ENCODE measurements around the gene MGAT5B.

Gene MGAT5B

DNA sequence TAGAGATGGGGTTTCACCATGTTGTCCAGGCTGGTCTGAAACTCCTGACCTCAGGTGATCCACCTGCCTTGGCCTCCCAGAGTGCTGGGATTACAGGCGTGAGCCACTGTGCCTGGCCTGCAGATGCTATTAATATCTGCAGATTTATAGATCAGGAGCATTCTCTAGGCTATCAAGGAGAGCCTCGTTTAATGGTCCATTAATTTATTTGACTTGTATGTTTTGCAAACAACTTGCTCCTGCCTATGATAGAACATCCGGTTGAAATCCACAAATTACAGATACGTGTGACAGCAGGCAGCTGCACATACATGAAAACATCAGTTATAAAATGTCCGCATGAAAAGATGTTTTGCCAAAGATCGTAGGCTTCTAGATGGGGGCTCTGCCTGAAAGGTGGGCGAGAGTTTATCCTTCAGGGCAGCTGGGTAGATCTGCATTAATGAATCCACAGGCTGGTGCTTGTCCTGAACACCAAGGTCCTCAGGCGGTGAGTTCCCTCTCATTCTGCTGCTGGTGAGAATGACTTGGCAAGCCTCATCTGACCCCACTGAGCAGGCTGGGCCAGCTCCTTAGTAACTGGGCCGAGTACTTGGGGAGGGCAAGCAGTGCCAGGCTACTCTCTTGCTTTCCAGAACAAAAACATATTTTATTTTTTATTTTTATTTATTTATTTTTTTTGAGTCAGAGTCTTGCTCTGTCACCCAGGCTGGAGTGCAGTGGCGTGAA lies 37.1 kb upstream of the MGAT5B start:
- TF ChIP-seq, protein P1, sequence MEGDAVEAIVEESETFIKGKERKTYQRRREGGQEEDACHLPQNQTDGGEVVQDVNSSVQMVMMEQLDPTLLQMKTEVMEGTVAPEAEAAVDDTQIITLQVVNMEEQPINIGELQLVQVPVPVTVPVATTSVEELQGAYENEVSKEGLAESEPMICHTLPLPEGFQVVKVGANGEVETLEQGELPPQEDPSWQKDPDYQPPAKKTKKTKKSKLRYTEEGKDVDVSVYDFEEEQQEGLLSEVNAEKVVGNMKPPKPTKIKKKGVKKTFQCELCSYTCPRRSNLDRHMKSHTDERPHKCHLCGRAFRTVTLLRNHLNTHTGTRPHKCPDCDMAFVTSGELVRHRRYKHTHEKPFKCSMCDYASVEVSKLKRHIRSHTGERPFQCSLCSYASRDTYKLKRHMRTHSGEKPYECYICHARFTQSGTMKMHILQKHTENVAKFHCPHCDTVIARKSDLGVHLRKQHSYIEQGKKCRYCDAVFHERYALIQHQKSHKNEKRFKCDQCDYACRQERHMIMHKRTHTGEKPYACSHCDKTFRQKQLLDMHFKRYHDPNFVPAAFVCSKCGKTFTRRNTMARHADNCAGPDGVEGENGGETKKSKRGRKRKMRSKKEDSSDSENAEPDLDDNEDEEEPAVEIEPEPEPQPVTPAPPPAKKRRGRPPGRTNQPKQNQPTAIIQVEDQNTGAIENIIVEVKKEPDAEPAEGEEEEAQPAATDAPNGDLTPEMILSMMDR (IDR thresholded peaks at IDR 0.05; ENCODE audit: low read depth, low read length) = no peak
- no peak for DNase-seq (ENCODE audit: extremely low read depth, low read depth)

DNA sequence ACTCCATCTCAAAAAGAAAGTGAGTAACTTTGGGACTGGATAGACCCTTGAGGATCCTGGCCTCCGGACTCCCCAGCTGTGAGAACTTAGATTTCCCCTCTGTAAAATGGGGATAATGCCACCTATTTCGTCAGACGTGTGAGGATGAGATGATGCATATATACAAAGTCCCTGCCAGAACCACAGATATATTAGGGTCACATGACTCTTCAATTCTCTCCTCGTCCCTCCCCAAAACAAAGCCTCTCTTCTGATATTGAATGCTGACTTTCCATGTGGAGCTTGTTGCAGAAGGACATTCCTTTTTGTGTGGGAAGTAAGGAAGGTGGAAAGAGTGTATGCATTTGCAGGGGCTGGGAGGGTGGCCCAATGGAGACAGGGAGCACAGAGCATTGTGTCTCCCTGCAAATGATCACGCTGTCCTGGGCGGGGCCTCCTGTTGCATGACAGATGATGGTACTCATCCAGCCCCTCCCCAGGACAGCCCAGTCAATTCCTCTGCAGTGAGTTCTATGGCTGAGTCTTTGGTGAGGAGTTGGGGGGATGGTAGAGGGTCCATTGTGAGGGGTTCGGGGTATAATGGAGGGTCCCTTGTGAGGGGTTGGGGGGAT lies 35.1 kb upstream of the MGAT5B start:
- TF ChIP-seq, protein P1 (IDR thresholded peaks at IDR 0.05; ENCODE audit: low read depth, low read length) = no peak
- no peak for DNase-seq (ENCODE audit: extremely low read depth, low read depth)

DNA sequence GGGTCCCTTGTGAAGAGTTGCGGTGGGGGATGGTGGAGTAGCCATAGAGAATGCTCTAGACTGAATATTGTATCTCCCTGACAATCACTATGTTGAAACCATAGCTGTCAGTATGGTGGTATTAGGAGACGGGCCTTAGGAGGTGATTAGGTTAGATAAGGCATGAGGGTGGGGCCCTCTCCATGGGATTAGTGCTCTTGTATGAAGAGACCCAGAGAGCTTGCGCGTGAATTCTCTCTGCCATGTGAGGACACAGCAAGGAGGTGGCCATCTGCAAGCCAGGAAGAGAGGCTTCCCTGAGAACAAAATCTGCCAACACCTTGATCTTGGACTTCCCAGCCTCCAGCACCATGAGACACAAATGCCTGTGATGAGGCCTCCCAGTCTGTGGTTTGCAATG lies 34.5 kb upstream of the MGAT5B start:
- DNase-seq (ENCODE audit: extremely low read depth, low read depth) = no peak
- TF ChIP-seq, protein P1 (IDR thresholded peaks at IDR 0.05; ENCODE audit: low read depth, low read length) = no peak

- no peak for DNase-seq (ENCODE audit: extremely low read depth, low read depth)
- TF ChIP-seq, protein P1 (IDR thresholded peaks at IDR 0.05; ENCODE audit: low read depth, low read length) = no peak
Observed at GRCh38 chr17:76834870-76835269, 33.3 kb upstream of the MGAT5B start.

DNA sequence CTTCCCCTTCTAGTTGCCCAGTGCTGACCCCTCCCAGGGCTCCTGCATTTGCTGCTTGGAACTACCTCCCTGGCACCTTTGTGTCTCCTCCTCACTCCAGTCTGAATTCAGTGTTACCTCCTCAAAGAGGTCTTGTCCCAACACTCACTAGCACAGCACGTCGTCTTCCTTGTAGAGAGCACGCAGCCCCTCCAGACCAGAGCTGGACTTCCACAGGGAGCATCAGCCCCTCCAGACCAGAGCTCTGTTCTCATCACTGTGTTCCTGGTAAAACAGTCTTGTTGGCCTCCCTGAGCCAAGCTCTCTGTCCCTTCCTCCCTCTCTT lies 27.8 kb upstream of the MGAT5B start:
- TF ChIP-seq, protein P1 (IDR thresholded peaks at IDR 0.05; ENCODE audit: low read depth, low read length) = no peak
- no peak for DNase-seq (ENCODE audit: extremely low read depth, low read depth)

GRCh38 chr17:76840884-76841775 lies 27.1 kb upstream of the MGAT5B start:
- TF ChIP-seq, protein P1 (IDR thresholded peaks at IDR 0.05; ENCODE audit: low read depth, low read length) = no peak
- no peak for DNase-seq (ENCODE audit: extremely low read depth, low read depth)

All from AG09319 (cell line).